IMR-90 (cell line): ENCODE results near the gene KRTAP5-4. TPM values are rescaled to one million over a fixed set of nuclear protein-coding genes. Genes with fewer than 3 reads are reported as not detected.

Experiments
- ATAC-seq: fragments of 200-7000 bp; cut with Tn5 transposase; 2 replicates; pipeline ENCODE4 v1.9.1; 2020; ENCODE audit warnings: low read depth, mild to moderate bottlenecking, moderate library complexity
- BruUV-seq: library from RNA; stranded (reverse); fragments of 400-500 nt; replicated peaks from 2 replicates; lab custom pipeline; 2021; lab: Mats Ljungman, UMichigan
- CTCF ChIA-PET: fragments of 300-600 bp; formaldehyde crosslinking; extraction: SDS; loops from one replicate; lab custom pipeline; 2021; ENCODE audit warnings: antibody characterized with exemption; lab: Yijun Ruan, JAX
- POLR2A ChIA-PET: fragments of 300-600 bp; sonication (Branson Sonifier 250); formaldehyde crosslinking; loops from one replicate; lab custom pipeline; 2022; ENCODE audit warnings: antibody characterized with exemption; ENCODE audit not compliant: unreplicated experiment; lab: Charles Lee
- DNase-seq: peaks from one replicate; pipeline ENCODE4 v3.0.0; 2013
- H2AFZ ChIP-seq: replicated peaks from 2 replicates; pipeline ENCODE3; 2013; ENCODE audit warnings: low read length, mild to moderate bottlenecking; ENCODE audit not compliant: poor library complexity
- H2AK5ac ChIP-seq: 2 replicates; pipeline ENCODE4 v1.6.1; 2013; ENCODE audit warnings: low read depth, low read length, inconsistent platforms
- H2AK9ac ChIP-seq: replicated peaks from 2 replicates; pipeline ENCODE3; 2013; ENCODE audit warnings: mild to moderate bottlenecking, low read depth, low read length, moderate library complexity; ENCODE audit not compliant: poor library complexity
- H2BK120ac ChIP-seq: 2 replicates; pipeline ENCODE4 v1.6.1; 2013; ENCODE audit warnings: low read depth, low read length, inconsistent platforms
- H2BK15ac ChIP-seq: 3 replicates; pipeline ENCODE4 v1.6.1; 2013; ENCODE audit warnings: low read depth, low read length, inconsistent platforms
- H2BK20ac ChIP-seq: 2 replicates; pipeline ENCODE4 v1.6.1; 2013; ENCODE audit warnings: low read depth, mild to moderate bottlenecking, inconsistent platforms, low read length, moderate library complexity
- H2BK5ac ChIP-seq: 2 replicates; pipeline ENCODE4 v1.6.1; 2013; ENCODE audit warnings: mild to moderate bottlenecking, low read depth, low read length, inconsistent platforms; ENCODE audit not compliant: poor library complexity, severe bottlenecking
- H3K14ac ChIP-seq: replicated peaks from 2 replicates; pipeline ENCODE4 v1.6.1; 2013; ENCODE audit warnings: low read depth, low read length, inconsistent platforms
- H3K18ac ChIP-seq: 2 replicates; pipeline ENCODE4 v1.6.1; 2013; ENCODE audit warnings: low read depth, low read length, control low read depth
- H3K23ac ChIP-seq: 2 replicates; pipeline ENCODE4 v1.6.1; 2013; ENCODE audit warnings: low read depth, low read length, inconsistent platforms
- H3K27ac ChIP-seq: 2 replicates; pipeline ENCODE4 v1.5.1; 2013; ENCODE audit warnings: mild to moderate bottlenecking, control low read depth, low read length; ENCODE audit not compliant: insufficient read depth
- H3K27me3 ChIP-seq: 2 replicates; pipeline ENCODE4 v1.6.1; 2013; ENCODE audit warnings: low read length; ENCODE audit not compliant: control insufficient read depth, insufficient read depth
- H3K36me3 ChIP-seq: 2 replicates; pipeline ENCODE4 v1.6.1; 2013; ENCODE audit warnings: low read length, mixed read lengths; ENCODE audit not compliant: control insufficient read depth, insufficient read depth
- H3K4ac ChIP-seq: 2 replicates; pipeline ENCODE4 v1.6.1; 2013; ENCODE audit warnings: low read depth, low read length, inconsistent platforms
- H3K4me1 ChIP-seq: 2 replicates; pipeline ENCODE4 v1.6.1; 2013; ENCODE audit warnings: low read length, mixed read lengths; ENCODE audit not compliant: control insufficient read depth, insufficient read depth
- H3K4me2 ChIP-seq: 2 replicates; pipeline ENCODE4 v1.6.1; 2013; ENCODE audit warnings: low read depth, mild to moderate bottlenecking, control low read depth, low read length, moderate library complexity
- H3K4me3 ChIP-seq: 2 replicates; pipeline ENCODE4 v1.5.1; 2013; ENCODE audit warnings: low read depth, mild to moderate bottlenecking, control low read depth, low read length, moderate library complexity; ENCODE audit not compliant: insufficient read depth
- H3K56ac ChIP-seq: 2 replicates; pipeline ENCODE4 v1.6.1; 2013; ENCODE audit warnings: low read length, inconsistent platforms; ENCODE audit not compliant: insufficient read depth; ENCODE audit errors: extremely low read depth
- H3K79me1 ChIP-seq, 2 experiments: 2 replicates each; pipeline ENCODE4 v1.6.1; 2013; ENCODE audit warnings: low read length in 2 of 2, inconsistent platforms in 1 of 2, low read depth in 1 of 2
- H3K9ac ChIP-seq: 2 replicates; pipeline ENCODE4 v1.6.1; 2013; ENCODE audit warnings: low read depth, low read length, control low read depth
- H3K9me1 ChIP-seq: 2 replicates; pipeline ENCODE4 v1.6.1; 2013; ENCODE audit warnings: low read length, inconsistent platforms; ENCODE audit not compliant: insufficient read depth
- H3K9me3 ChIP-seq: 2 replicates; pipeline ENCODE4 v1.6.1; 2013; ENCODE audit warnings: low read length; ENCODE audit not compliant: control insufficient read depth, insufficient read depth
- H4K20me1 ChIP-seq: 2 replicates; pipeline ENCODE4 v1.6.1; 2013; ENCODE audit warnings: low read length, inconsistent platforms; ENCODE audit not compliant: insufficient read depth
- H4K5ac ChIP-seq: 2 replicates; pipeline ENCODE4 v1.6.1; 2013; ENCODE audit warnings: mild to moderate bottlenecking, low read depth, low read length, control low read depth
- H4K8ac ChIP-seq, 2 experiments: 2 replicates each; pipeline ENCODE4 v1.6.1; 2013; ENCODE audit warnings: low read depth in 2 of 2, low read length in 2 of 2, control low read depth in 1 of 2, inconsistent platforms in 1 of 2
- H4K91ac ChIP-seq: 2 replicates; pipeline ENCODE4 v1.6.1; 2013; ENCODE audit warnings: low read depth, low read length, inconsistent platforms; ENCODE audit not compliant: insufficient read depth
- BHLHE40 ChIP-seq: fragments of 150-350 bp; IDR thresholded peaks from 2 replicates; pipeline ENCODE4 v1.6.1; 2016; ENCODE audit warnings: mild to moderate bottlenecking, low read depth, low read length
- CEBPB ChIP-seq: IDR thresholded peaks from 2 replicates; pipeline ENCODE4 v1.6.1; 2012; ENCODE audit warnings: low read depth, low read length, improper control_type of control experiment
- CHD1 ChIP-seq: IDR thresholded peaks from 2 replicates; pipeline ENCODE4 v1.6.1; 2012; ENCODE audit warnings: low read depth, low read length, improper control_type of control experiment
- FOS ChIP-seq: fragments of 150-350 bp; IDR thresholded peaks from 2 replicates; pipeline ENCODE4 v1.6.1; 2016; ENCODE audit warnings: low read depth, low read length
- MXI1 ChIP-seq: IDR thresholded peaks from 2 replicates; pipeline ENCODE4 v1.6.1; 2012; ENCODE audit warnings: low read depth, mild to moderate bottlenecking, low read length, moderate library complexity, borderline replicate concordance
- NFE2L2 ChIP-seq: fragments of 150-350 bp; IDR thresholded peaks from 2 replicates; pipeline ENCODE4 v1.6.1; 2016; ENCODE audit warnings: low read depth, mild to moderate bottlenecking, low read length
- RCOR1 ChIP-seq: IDR thresholded peaks from 2 replicates; pipeline ENCODE4 v1.6.1; 2012; ENCODE audit warnings: mild to moderate bottlenecking, low read length, improper control_type of control experiment; ENCODE audit not compliant: insufficient replicate concordance
- SMC3 ChIP-seq: fragments of 150-350 bp; IDR thresholded peaks from 2 replicates; pipeline ENCODE4 v1.6.1; 2016; ENCODE audit warnings: low read depth, mild to moderate bottlenecking, antibody characterized with exemption, low read length, moderate library complexity
- WGBS, 2 experiments: methylation state at CpG; one replicate each; pipeline versions ENCODE4 v1.1.5 to v1.1.7; 2013; ENCODE audit warnings: missing lambda C conversion rate in 2 of 2; ENCODE audit not compliant: insufficient read length in 1 of 2; ENCODE audit errors: extremely low coverage in 2 of 2; 5-methylcytosine and 5-hydroxymethylcytosine counted together
- dilution Hi-C: fragments of 300-500 bp; cut with HindIII; formaldehyde crosslinking; loops from one replicate; pipeline ENCODE4 v1.14.3; 2018; ENCODE audit warnings: low sequenced_read_pairs; ENCODE audit not compliant: unreplicated experiment
- in situ Hi-C: fragments of 300-500 bp; cut with MboI; formaldehyde crosslinking; loops from 3 replicates; pipeline ENCODE4 v1.14.3; 2019; ENCODE audit warnings: low sequenced_read_pairs, inconsistent platforms, mixed read lengths
- intact Hi-C: fragments of 100-400 bp; cut with micrococcal nuclease; formaldehyde crosslinking; loops from 2 replicates; pipeline ENCODE4 v1.10.0; 2022
- polyA plus RNA-seq, 3 experiments: library from polyadenylated mRNA; depleted of rRNA; stranded (reverse); fragments of >200 nt; gene quantifications; 2 replicates each; pipeline ENCODE4 v1.2.3, GENCODE V29; 2012; ENCODE audit warnings: low replicate concordance in 1 of 3
- total RNA-seq: library from RNA; depleted of rRNA; stranded (reverse); fragments of >200 nt; gene quantifications from 2 replicates; pipeline ENCODE4 v1.2.3, GENCODE V29; 2012
- TF ChIP-seq, protein P1 (sequence below): conservative IDR thresholded peaks from 2 replicates; pipeline ENCODE4 v1.5.1; 2012; ENCODE audit warnings: mild to moderate bottlenecking, low read depth, low read length, improper control_type of control experiment

Gene KRTAP5-4
- total and polyA plus RNA-seq, 2 of the 4 experiments (the other 2 are of a cell fraction), result not detected

DNA sequence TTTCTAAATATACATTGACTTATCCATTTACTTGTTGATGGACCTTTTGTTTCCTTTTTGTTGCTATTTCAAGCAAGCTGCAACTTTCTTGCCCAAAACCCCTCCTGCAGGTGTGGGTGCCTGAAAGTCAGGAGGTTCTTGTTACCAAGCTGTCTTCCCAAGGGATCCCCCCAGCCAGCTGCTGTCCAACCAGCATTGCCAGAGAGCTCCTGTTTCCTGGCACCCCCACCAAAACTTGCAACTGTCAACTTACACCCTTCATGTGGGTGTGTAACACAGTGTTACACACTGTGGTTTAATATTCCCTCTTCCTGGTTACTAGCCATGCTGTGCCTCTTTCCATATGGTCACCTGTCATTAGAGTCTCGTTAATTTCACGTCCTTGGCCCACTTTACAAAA is 35.2 kb downstream of the KRTAP5-4 start:
- dilution Hi-C loops, result no loop called here
- H4K5ac ChIP-seq, result no peak overlapping the region
- H2BK5ac ChIP-seq, result no peak overlapping the region
- intact Hi-C loops, result no loop called here
- no peak overlapping the region for H3K27ac ChIP-seq
- H3K36me3 ChIP-seq, result no peaks in the 10 kb centered on the region
- no peak overlapping the region for H2AK5ac ChIP-seq
- DNase-seq, result no peak
- H3K56ac ChIP-seq, result no peak overlapping the region
- no peak overlapping the region for H2AK9ac ChIP-seq
- TF ChIP-seq SMC3 (no peak), MXI1 (no peak), NFE2L2 (no peak), CHD1 (no peak), CEBPB (no peak), RCOR1 (no peak), BHLHE40 (no peak), FOS (no peak)
- TF ChIP-seq, protein P1, sequence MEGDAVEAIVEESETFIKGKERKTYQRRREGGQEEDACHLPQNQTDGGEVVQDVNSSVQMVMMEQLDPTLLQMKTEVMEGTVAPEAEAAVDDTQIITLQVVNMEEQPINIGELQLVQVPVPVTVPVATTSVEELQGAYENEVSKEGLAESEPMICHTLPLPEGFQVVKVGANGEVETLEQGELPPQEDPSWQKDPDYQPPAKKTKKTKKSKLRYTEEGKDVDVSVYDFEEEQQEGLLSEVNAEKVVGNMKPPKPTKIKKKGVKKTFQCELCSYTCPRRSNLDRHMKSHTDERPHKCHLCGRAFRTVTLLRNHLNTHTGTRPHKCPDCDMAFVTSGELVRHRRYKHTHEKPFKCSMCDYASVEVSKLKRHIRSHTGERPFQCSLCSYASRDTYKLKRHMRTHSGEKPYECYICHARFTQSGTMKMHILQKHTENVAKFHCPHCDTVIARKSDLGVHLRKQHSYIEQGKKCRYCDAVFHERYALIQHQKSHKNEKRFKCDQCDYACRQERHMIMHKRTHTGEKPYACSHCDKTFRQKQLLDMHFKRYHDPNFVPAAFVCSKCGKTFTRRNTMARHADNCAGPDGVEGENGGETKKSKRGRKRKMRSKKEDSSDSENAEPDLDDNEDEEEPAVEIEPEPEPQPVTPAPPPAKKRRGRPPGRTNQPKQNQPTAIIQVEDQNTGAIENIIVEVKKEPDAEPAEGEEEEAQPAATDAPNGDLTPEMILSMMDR, result no peak
- H2BK20ac ChIP-seq, result no peak overlapping the region
- no CpG with 5 or more reads among the region's 2 CpGs for WGBS, 2 experiments
- CTCF ChIA-PET, result no interaction called here
- ATAC-seq, result no peak
- H2AFZ ChIP-seq, result peak overlapping the region; percentile 5
- no peaks in the 10 kb centered on the region for H3K4me1 ChIP-seq
- H3K9me3 ChIP-seq, result no peaks in the 10 kb centered on the region
- no peaks in the 10 kb centered on the region for H3K9me1 ChIP-seq
- no peak overlapping the region for H3K23ac ChIP-seq
- H3K4me3 ChIP-seq, result no peak overlapping the region
- no peak overlapping the region for H2BK120ac ChIP-seq
- no peak overlapping the region for H4K91ac ChIP-seq
- no TSS peak for BruUV-seq
- in situ Hi-C loops, result no loop called here
- H3K4ac ChIP-seq, result no peak overlapping the region
- H3K14ac ChIP-seq, result no peak overlapping the region
- POLR2A ChIA-PET, result no interaction called here
- no peaks in the 10 kb centered on the region for H3K79me1 ChIP-seq
- no peak overlapping the region for H3K18ac ChIP-seq
- no peaks in the 10 kb centered on the region for H4K20me1 ChIP-seq
- no peak overlapping the region for H3K9ac ChIP-seq
- H4K8ac ChIP-seq, result no peak overlapping the region
- H3K4me2 ChIP-seq, result no peak overlapping the region
- H3K27me3 ChIP-seq, result peaks cover 36% of the 10 kb centered on the region
- no peak overlapping the region for H2BK15ac ChIP-seq
